HG02798 (cell line): Measurements from ENCODE around the gene DNAJA3.

Experiments
- ATAC-seq: cut with Tn5 transposase; IDR thresholded peaks from one replicate; pipeline ENCODE4 v1.9.1; 2021; ENCODE audit warnings: mild to moderate bottlenecking; ENCODE audit not compliant: unreplicated experiment, poor library complexity

DNAJA3 gene

GRCh38 chr16:4467916-4468315 is 42.2 kb downstream of the DNAJA3 start:
- ATAC-seq = no peak

- no peak for ATAC-seq
These were observed 43.3 kb downstream of the DNAJA3 start for GRCh38 chr16:4468972-4469371.

- no peak for ATAC-seq
These were observed 46.2 kb downstream of the DNAJA3 start for GRCh38 chr16:4471869-4472268.

- ATAC-seq = no peak
These were observed 47.2 kb downstream of the DNAJA3 start for GRCh38 chr16:4472880-4473279.

- no peak for ATAC-seq
These were observed 48.7 kb downstream of the DNAJA3 start, which contains the start of gene NMRAL1 for GRCh38 chr16:4474192-4474961. Gene NMRAL1 (minus strand): TSS chr16:4474625. CDS start chr16:4474132, 493 bp downstream.

GRCh38 chr16:4475880-4476788 is 50.5 kb downstream of the DNAJA3 start, which contains the start of gene HMOX2:
Gene HMOX2 (plus strand): TSS chr16:4476398. CDS start chr16:4505525, 29,127 bp downstream.
- ATAC-seq = peak; percentile 93

- ATAC-seq = no peak
These were observed 52.3 kb downstream of the DNAJA3 start for GRCh38 chr16:4477966-4478365.

GRCh38 chr16:4481526-4481925 is 55.9 kb downstream of the DNAJA3 start:
- ATAC-seq = no peak

- no peak for ATAC-seq
These were observed 56.3 kb downstream of the DNAJA3 start for GRCh38 chr16:4481963-4482362.

GRCh38 chr16:4486126-4486893 is 60.6 kb downstream of the DNAJA3 start:
- no peak for ATAC-seq

GRCh38 chr16:4487955-4488498 is 62.4 kb downstream of the DNAJA3 start:
- no peak for ATAC-seq

GRCh38 chr16:4488499-4488967 is 62.9 kb downstream of the DNAJA3 start:
- ATAC-seq = no peak

GRCh38 chr16:4489030-4489429 is 63.4 kb downstream of the DNAJA3 start:
- no peak for ATAC-seq

- no peak for ATAC-seq
These were observed 66.2 kb downstream of the DNAJA3 start for GRCh38 chr16:4491898-4492297.

- ATAC-seq = no peak
These were observed 69.2 kb downstream of the DNAJA3 start for GRCh38 chr16:4494746-4495490.

- ATAC-seq = no peak
These were observed 70.1 kb downstream of the DNAJA3 start for GRCh38 chr16:4495766-4496165.

GRCh38 chr16:4496305-4496704 is 70.6 kb downstream of the DNAJA3 start:
- ATAC-seq = no peak

GRCh38 chr16:4498546-4499195 is 73.0 kb downstream of the DNAJA3 start:
- ATAC-seq = no peak

- no peak for ATAC-seq
These were observed 73.5 kb downstream of the DNAJA3 start for GRCh38 chr16:4499196-4499555.
